ENCODE measurements around the gene HDGFL1.

DNA sequence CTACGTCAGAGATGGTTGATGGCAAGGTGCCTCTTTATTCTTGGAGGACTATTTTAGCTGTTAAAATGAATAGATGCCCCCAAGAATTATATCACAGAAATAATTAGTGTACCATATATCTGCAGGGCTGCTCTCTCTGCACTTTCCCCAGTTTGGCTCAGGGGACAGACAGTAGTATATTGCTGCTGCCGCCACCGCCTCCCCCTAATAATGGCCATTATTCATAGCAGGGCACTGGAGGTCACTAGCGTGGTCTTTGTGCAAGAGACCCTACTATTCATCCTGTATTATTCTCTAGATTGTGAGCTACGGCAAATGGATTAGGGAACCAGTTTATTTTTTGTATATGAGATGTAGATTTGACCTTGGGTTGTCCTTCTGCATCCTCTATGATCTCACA is 11.0 kb downstream of the HDGFL1 start:
- no peak for TF ChIP-seq POLR2A (IDR thresholded peaks at IDR 0.05)
- TF ChIP-seq, protein P1, sequence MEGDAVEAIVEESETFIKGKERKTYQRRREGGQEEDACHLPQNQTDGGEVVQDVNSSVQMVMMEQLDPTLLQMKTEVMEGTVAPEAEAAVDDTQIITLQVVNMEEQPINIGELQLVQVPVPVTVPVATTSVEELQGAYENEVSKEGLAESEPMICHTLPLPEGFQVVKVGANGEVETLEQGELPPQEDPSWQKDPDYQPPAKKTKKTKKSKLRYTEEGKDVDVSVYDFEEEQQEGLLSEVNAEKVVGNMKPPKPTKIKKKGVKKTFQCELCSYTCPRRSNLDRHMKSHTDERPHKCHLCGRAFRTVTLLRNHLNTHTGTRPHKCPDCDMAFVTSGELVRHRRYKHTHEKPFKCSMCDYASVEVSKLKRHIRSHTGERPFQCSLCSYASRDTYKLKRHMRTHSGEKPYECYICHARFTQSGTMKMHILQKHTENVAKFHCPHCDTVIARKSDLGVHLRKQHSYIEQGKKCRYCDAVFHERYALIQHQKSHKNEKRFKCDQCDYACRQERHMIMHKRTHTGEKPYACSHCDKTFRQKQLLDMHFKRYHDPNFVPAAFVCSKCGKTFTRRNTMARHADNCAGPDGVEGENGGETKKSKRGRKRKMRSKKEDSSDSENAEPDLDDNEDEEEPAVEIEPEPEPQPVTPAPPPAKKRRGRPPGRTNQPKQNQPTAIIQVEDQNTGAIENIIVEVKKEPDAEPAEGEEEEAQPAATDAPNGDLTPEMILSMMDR (IDR thresholded peaks at IDR 0.05): no peak

Data from testis (tissue), 2 donors.